ENCODE results near the gene GCG. TPM values are rescaled to one million over a fixed set of nuclear protein-coding genes. Genes with fewer than 3 reads are reported as not detected.

GCG gene
- total RNA-seq, 1 donor: not detected

GRCh38 chr2:162099836-162100235, 52.2 kb downstream of the GCG start:
- no peaks in the 10 kb centered on the region for H4K20me1 ChIP-seq (ENCODE audit: insufficient read depth, low read length)
- H3K9me3 ChIP-seq (ENCODE audit: low read depth, low read length): no peaks in the 10 kb centered on the region
- H3K4me1 ChIP-seq (ENCODE audit: insufficient read depth, low read length): no peaks in the 10 kb centered on the region
- no peaks in the 10 kb centered on the region for H3K79me2 ChIP-seq (ENCODE audit: insufficient read depth, low read length)
- no peak for DNase-seq (ENCODE audit: insufficient read length, low spot score, missing footprints)
- no peaks in the 10 kb centered on the region for H3K36me3 ChIP-seq (ENCODE audit: insufficient read depth, low read length)
- no peak overlapping the region for H3K27ac ChIP-seq (ENCODE audit: low read depth, low read length)
- no peak overlapping the region for H2AFZ ChIP-seq (ENCODE audit: low read length)
- H3K4me3 ChIP-seq (ENCODE audit: insufficient read depth, low read length): no peak overlapping the region
- no peak for TF ChIP-seq CTCF (IDR thresholded peaks at IDR 0.05; ENCODE audit: extremely low read depth, low read depth, low read length)
- no peak overlapping the region for H3K4me2 ChIP-seq (ENCODE audit: insufficient read depth, low read length)
- H3K27me3 ChIP-seq (ENCODE audit: insufficient read depth, low read length): no peaks in the 10 kb centered on the region

Other genes starting within 250 kb of the GCG start
- 192 and 256 TPM in 2 replicates for gene DPP4, start 78.0 kb downstream of the GCG start, total RNA-seq
- 464 and 582 TPM in 2 replicates for gene FAP, start 91.2 kb upstream of the GCG start, total RNA-seq
- 7.2 and 9.1 TPM in 2 replicates for gene IFIH1, start 166.4 kb upstream of the GCG start, total RNA-seq
- gene GCA, start 191.9 kb upstream of the GCG start, total RNA-seq: 3.3 and 3.8 TPM in 2 replicates

Measured in osteoblast (primary cell).